Keratinocyte (primary cell): ENCODE results near the gene TNFRSF14. TPM values are rescaled to one million over a fixed set of nuclear protein-coding genes. Genes with fewer than 3 reads are reported as not detected.

ENCODE experiments used
- DNase-seq: peaks from one replicate; pipeline ENCODE4 v3.0.0-alpha.2; 2011; ENCODE audit warnings: low read depth, missing footprints, low spot score
- FAIRE-seq: peaks from 2 replicates; lab custom pipeline; 2011; peaks lifted over from hg19 to GRCh38; lab: Jason Lieb, UNC
- H2AFZ ChIP-seq: 2 replicates; pipeline ENCODE4 v1.6.0; 2012; ENCODE audit warnings: low read length, control low read depth, inconsistent platforms; ENCODE audit not compliant: control insufficient read depth
- H3K27ac ChIP-seq: 2 replicates; pipeline ENCODE4 v1.5.1; 2011; ENCODE audit warnings: low read length; ENCODE audit not compliant: control insufficient read depth, insufficient read depth
- H3K27me3 ChIP-seq: 3 replicates; pipeline ENCODE4 v1.6.0; 2011; ENCODE audit warnings: low read length; ENCODE audit not compliant: control insufficient read depth, insufficient read depth; ENCODE audit errors: extremely low read depth
- H3K36me3 ChIP-seq, 2 experiments: 2 replicates in 1 of 2; 3 replicates in 1 of 2; pipeline ENCODE4 v1.5.1; 2011; ENCODE audit warnings: low read length in 2 of 2, mild to moderate bottlenecking in 1 of 2; ENCODE audit not compliant: control insufficient read depth in 2 of 2, insufficient read depth in 2 of 2; ENCODE audit errors: extremely low read depth in 1 of 2
- H3K4me1 ChIP-seq: 3 replicates; pipeline ENCODE4 v1.5.1; 2011; ENCODE audit warnings: low read length; ENCODE audit not compliant: control insufficient read depth, insufficient read depth; ENCODE audit errors: extremely low read depth
- H3K4me2 ChIP-seq: 3 replicates; pipeline ENCODE4 v1.6.0; 2011; ENCODE audit warnings: low read depth, low read length; ENCODE audit not compliant: control insufficient read depth, insufficient read depth; ENCODE audit errors: extremely low read depth
- H3K4me3 ChIP-seq, 3 experiments: fragments of 200-600 bp in 1 of 3; sonication (generic) in 1 of 3; 2 replicates in 2 of 3; 3 replicates in 1 of 3; pipeline ENCODE4 v1.5.1; 2011 to 2016; ENCODE audit warnings: low read length in 3 of 3, mild to moderate bottlenecking in 3 of 3, control low read depth in 2 of 3, inconsistent platforms in 1 of 3, low read depth in 1 of 3, mixed read lengths in 1 of 3, mixed run types in 1 of 3, moderate library complexity in 1 of 3; ENCODE audit not compliant: control insufficient read depth in 2 of 3, insufficient read depth in 2 of 3; ENCODE audit errors: extremely low read depth in 1 of 3
- H3K79me2 ChIP-seq: 2 replicates; pipeline ENCODE4 v1.6.0; 2012; ENCODE audit warnings: low read length; ENCODE audit not compliant: control insufficient read depth, insufficient read depth
- H3K9ac ChIP-seq: 3 replicates; pipeline ENCODE4 v1.6.0; 2011; ENCODE audit warnings: low read length; ENCODE audit not compliant: control insufficient read depth, insufficient read depth; ENCODE audit errors: extremely low read depth
- H3K9me1 ChIP-seq: 3 replicates; pipeline ENCODE4 v1.6.0; 2011; ENCODE audit warnings: low read length; ENCODE audit not compliant: control insufficient read depth, insufficient read depth; ENCODE audit errors: extremely low read depth
- H3K9me3 ChIP-seq: 2 replicates; pipeline ENCODE4 v1.5.1; 2012; ENCODE audit warnings: low read depth, low read length; ENCODE audit not compliant: control insufficient read depth
- H4K20me1 ChIP-seq: 3 replicates; pipeline ENCODE4 v1.6.0; 2011; ENCODE audit warnings: low read length; ENCODE audit not compliant: control insufficient read depth, insufficient read depth; ENCODE audit errors: extremely low read depth
- CTCF ChIP-seq, 3 experiments: IDR thresholded peaks in 1 of 3; conservative IDR thresholded peaks in 1 of 3; optimal IDR thresholded peaks in 1 of 3; 2 replicates in 2 of 3; 3 replicates in 1 of 3; pipeline versions ENCODE3 to v1.5.1; 2011; ENCODE audit warnings: low read length in 3 of 3, mild to moderate bottlenecking in 3 of 3, moderate library complexity in 2 of 3, control low read depth in 1 of 3, inconsistent platforms in 1 of 3; ENCODE audit not compliant: insufficient read depth in 2 of 3; ENCODE audit errors: extremely low read depth in 1 of 3
- EZH2 ChIP-seq: IDR thresholded peaks from one replicate; pipeline ENCODE4 v1.6.1; 2012; ENCODE audit warnings: inconsistent platforms, mild to moderate bottlenecking, low read length, moderate library complexity
- dilution Hi-C: fragments of 300-500 bp; cut with MboI; formaldehyde crosslinking; loops from one replicate; pipeline ENCODE4 v1.7.0; 2020; ENCODE audit warnings: low sequenced_read_pairs; ENCODE audit not compliant: extremely low pct_ligation_motif_present
- polyA plus RNA-seq, 5 experiments: library from polyadenylated mRNA; depleted of rRNA in 3 of 5; stranded (reverse) in 3 of 5; stranded (forward) in 1 of 5; unstranded in 1 of 5; fragments of >200 nt; gene quantifications; 1 replicate in 1 of 5; 2 replicates in 3 of 5; 3 replicates in 1 of 5; pipeline versions ENCODE4 v1.2.1 to v1.2.3, GENCODE V29; 2011 to 2012; ENCODE audit warnings: missing spikeins in 2 of 5, low read depth in 1 of 5, low replicate concordance in 1 of 5

TNFRSF14 gene
- polyA plus RNA-seq, 1 donor (not counting 4 experiments of a cell fraction or from before 2014, with no cell fraction given) = 5.2 TPM

GRCh38 chr1:2557482-2558400, 1.6 kb downstream of the TNFRSF14 start:
- Histone ChIP-seq H3K4me3 (no peak overlapping the region), H3K4me2 (peak overlapping the region; percentile 93), H3K79me2 (no peaks in the 10 kb centered on the region), H3K9me1 (no peaks in the 10 kb centered on the region), H2AFZ (no peak overlapping the region), H3K27me3 (no peaks in the 10 kb centered on the region), H3K9me3 (no peaks in the 10 kb centered on the region), H3K27ac (no peak overlapping the region), H4K20me1 (no peaks in the 10 kb centered on the region), H3K4me1 (peaks cover 11% of the 10 kb centered on the region), H3K9ac (no peak overlapping the region), H3K36me3 (no peaks in the 10 kb centered on the region)
- TF ChIP-seq CTCF (optimal IDR thresholded peaks at IDR 0.05 in 1 of 3, IDR thresholded peaks at IDR 0.05 in 1 of 3, conservative IDR thresholded peaks at IDR 0.05 in 1 of 3; ENCODE audit: extremely low read depth in 1 of 3, insufficient read depth in 2 of 3, low read length in 3 of 3) (no peak), EZH2 (no peak)
- dilution Hi-C loops = no loop called here
- FAIRE-seq = no peak
- DNase-seq = no peak

DNA sequence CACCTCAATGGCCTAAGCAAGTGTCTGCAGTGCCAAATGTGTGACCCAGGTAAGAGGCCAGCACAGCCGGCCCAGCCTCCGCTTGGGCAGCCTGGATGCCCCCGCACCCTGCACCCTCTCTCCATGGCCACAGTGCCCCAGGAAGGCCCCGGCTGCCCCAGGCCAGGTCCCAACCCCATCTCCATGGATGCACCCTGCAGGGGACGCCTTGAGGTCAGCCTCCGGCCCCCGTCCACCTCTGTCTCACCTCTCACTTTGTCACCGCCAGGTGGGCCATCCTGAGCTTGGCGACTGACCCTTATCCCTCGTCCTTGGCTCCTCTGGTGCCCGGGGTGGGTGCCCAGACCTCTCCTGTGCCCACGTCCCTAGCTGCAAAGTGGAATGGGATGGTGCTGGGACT, 2.2 kb downstream of the TNFRSF14 start:
- DNase-seq = no peak
- dilution Hi-C loops = no loop called here
- FAIRE-seq = no peak

More for the DNA sequence above, 2.2 kb downstream of the TNFRSF14 start:
- H3K4me1 ChIP-seq = peaks cover 11% of the 10 kb centered on the region
- no peak overlapping the region for H3K4me3 ChIP-seq
- no peaks in the 10 kb centered on the region for H3K9me1 ChIP-seq
- no peaks in the 10 kb centered on the region for H3K36me3 ChIP-seq
- H2AFZ ChIP-seq = no peak overlapping the region
- no peak for TF ChIP-seq CTCF (optimal IDR thresholded peaks at IDR 0.05 in 1 of 3, IDR thresholded peaks at IDR 0.05 in 1 of 3, conservative IDR thresholded peaks at IDR 0.05 in 1 of 3; ENCODE audit: extremely low read depth in 1 of 3, insufficient read depth in 2 of 3, low read length in 3 of 3)
- TF ChIP-seq EZH2 = no peak
- no peaks in the 10 kb centered on the region for H4K20me1 ChIP-seq
- no peak overlapping the region for H3K4me2 ChIP-seq
- no peaks in the 10 kb centered on the region for H3K27me3 ChIP-seq
- H3K79me2 ChIP-seq = no peaks in the 10 kb centered on the region
- H3K9ac ChIP-seq = no peak overlapping the region
- no peak overlapping the region for H3K27ac ChIP-seq
- H3K9me3 ChIP-seq = no peaks in the 10 kb centered on the region
